HCT116 (cell line): Measurements from ENCODE around the gene DTD1. TPM values are rescaled to one million over a fixed set of nuclear protein-coding genes. Genes with fewer than 3 reads are reported as not detected.

Source experiments
- ATAC-seq: fragments of 200-7000 bp; cut with Tn5 transposase; 2 replicates; pipeline ENCODE4 v1.9.1; 2020; ENCODE audit warnings: mild to moderate bottlenecking, moderate library complexity
- BruUV-seq: library from RNA; stranded (reverse); fragments of 400-500 nt; replicated peaks from 2 replicates; lab custom pipeline; 2021; lab: Mats Ljungman, UMichigan
- CTCF ChIA-PET: fragments of 300-600 bp; sonication (Branson Sonifier 250); formaldehyde crosslinking; loops from one replicate; lab custom pipeline; 2021; ENCODE audit warnings: antibody characterized with exemption; lab: Charles Lee
- POLR2A ChIA-PET: fragments of 300-600, 350-600 bp; sonication (Branson Sonifier 250); formaldehyde crosslinking; loops from one replicate; lab custom pipeline; 2021; ENCODE audit warnings: antibody characterized with exemption; lab: Charles Lee
- RAD21 ChIA-PET, 2 experiments: fragments of 300-600 bp; sonication (Branson Sonifier 250); formaldehyde crosslinking; loops; one replicate each; lab custom pipeline; 2023; ENCODE audit warnings: low total read pairs in 2 of 2; ENCODE audit not compliant: uncharacterized antibody in 2 of 2, unreplicated experiment in 2 of 2, low non-redundant PET in 1 of 2; lab: Charles Lee
- DNase-seq: peaks from one replicate; pipeline ENCODE4 v3.0.0-alpha.2; 2010; ENCODE audit warnings: low read depth, low spot score
- H2AFZ ChIP-seq: fragments of 200-600 bp; shearing (Covaris generic), sonication (generic); 2 replicates; pipeline ENCODE4 v1.6.1; 2017; ENCODE audit warnings: low read depth, mixed run types, mixed read lengths, antibody characterized with exemption, low read length; ENCODE audit not compliant: poor library complexity, severe bottlenecking
- H3K27ac ChIP-seq: 2 replicates; pipeline ENCODE4 v1.5.1; 2012; ENCODE audit warnings: low read depth, low read length
- H3K27me3 ChIP-seq: fragments of 200-600 bp; sonication (generic); 2 replicates; pipeline ENCODE4 v1.6.1; 2016; ENCODE audit warnings: mixed run types, low read length, mixed read lengths; ENCODE audit not compliant: insufficient read depth
- H3K36me3 ChIP-seq, 2 experiments: fragments of 200-500 bp in 1 of 2; fragments of 200-600 bp in 1 of 2; sonication (Bioruptor generic) in 1 of 2; sonication (generic) in 1 of 2; 2 replicates each; pipeline versions ENCODE4 v1.5.1 to v1.6.1; 2014 to 2016; ENCODE audit warnings: low read length in 2 of 2, inconsistent platforms in 1 of 2, mixed read lengths in 1 of 2, mixed run types in 1 of 2; ENCODE audit not compliant: insufficient read depth in 2 of 2, control insufficient read depth in 1 of 2
- H3K4me1 ChIP-seq, 2 experiments: fragments of 200-600 bp in 1 of 2; sonication (generic) in 1 of 2; 2 replicates each; pipeline versions ENCODE4 v1.5.1 to v1.6.1; 2012 to 2017; ENCODE audit warnings: low read length in 2 of 2, inconsistent platforms in 1 of 2, mild to moderate bottlenecking in 1 of 2, mixed read lengths in 1 of 2, mixed run types in 1 of 2, moderate library complexity in 1 of 2; ENCODE audit not compliant: insufficient read depth in 2 of 2, control insufficient read depth in 1 of 2
- H3K4me2 ChIP-seq: fragments of 200-600 bp; sonication (generic); 2 replicates; pipeline ENCODE4 v1.6.1; 2017; ENCODE audit warnings: mixed run types, low read length, mixed read lengths
- H3K4me3 ChIP-seq, 2 experiments: fragments of 200-600 bp in 1 of 2; sonication (generic) in 1 of 2; replicated peaks in 1 of 2; 2 replicates each; pipeline ENCODE4 v1.5.1; 2011 to 2016; ENCODE audit warnings: low read length in 2 of 2, control low read depth in 1 of 2, low read depth in 1 of 2, mild to moderate bottlenecking in 1 of 2, mixed read lengths in 1 of 2, mixed run types in 1 of 2
- H3K79me2 ChIP-seq: fragments of 200-600 bp; sonication (generic); 2 replicates; pipeline ENCODE4 v1.6.1; 2017; ENCODE audit warnings: mild to moderate bottlenecking, mixed run types, low read length, moderate library complexity, mixed read lengths; ENCODE audit not compliant: insufficient read depth
- H3K9ac ChIP-seq: fragments of 200-600 bp; sonication (generic); 2 replicates; pipeline ENCODE4 v1.6.1; 2016; ENCODE audit warnings: low read length, mixed read lengths
- H3K9me2 ChIP-seq: fragments of 200-600 bp; sonication (generic), shearing (Covaris generic); 2 replicates; pipeline ENCODE4 v1.6.1; 2017; ENCODE audit warnings: mixed run types, mild to moderate bottlenecking, moderate library complexity; ENCODE audit not compliant: insufficient read depth
- H3K9me3 ChIP-seq, 2 experiments: fragments of 200-500 bp in 1 of 2; fragments of 200-600 bp in 1 of 2; sonication (Bioruptor generic) in 1 of 2; sonication (generic) in 1 of 2; 2 replicates each; pipeline ENCODE4 v1.6.1; 2014 to 2017; ENCODE audit warnings: low read length in 2 of 2, mixed read lengths in 2 of 2, inconsistent platforms in 1 of 2, low read depth in 1 of 2, mild to moderate bottlenecking in 1 of 2, mixed run types in 1 of 2, moderate library complexity in 1 of 2; ENCODE audit not compliant: control insufficient read depth in 1 of 2, insufficient read depth in 1 of 2
- H4K20me1 ChIP-seq: fragments of 200-600 bp; sonication (generic), shearing (Covaris generic); 2 replicates; pipeline ENCODE4 v1.6.1; 2017; ENCODE audit warnings: mixed run types, mild to moderate bottlenecking, moderate library complexity; ENCODE audit not compliant: insufficient read depth
- CBX3 ChIP-seq: IDR thresholded peaks from 2 replicates; pipeline ENCODE4 v1.6.1; 2012; ENCODE audit warnings: low read depth
- CEBPB ChIP-seq: IDR thresholded peaks from 2 replicates; pipeline ENCODE4 v1.6.1; 2012; ENCODE audit warnings: low read depth
- EGR1 ChIP-seq: IDR thresholded peaks from 2 replicates; pipeline ENCODE4 v1.6.1; 2012; ENCODE audit warnings: low read depth
- EZH2 ChIP-seq: fragments of 200-600 bp; sonication (generic); IDR thresholded peaks from 2 replicates; pipeline ENCODE4 v1.6.1; 2017; ENCODE audit warnings: antibody characterized with exemption, mixed run types
- EZH2phosphoT487 ChIP-seq: fragments of 200-600 bp; IDR thresholded peaks from 2 replicates; pipeline ENCODE4 v1.6.1; 2018; ENCODE audit warnings: antibody characterized with exemption, borderline replicate concordance
- JUND ChIP-seq: IDR thresholded peaks from 2 replicates; pipeline ENCODE4 v1.6.1; 2012
- TCF7L2 ChIP-seq: IDR thresholded peaks from 2 replicates; pipeline ENCODE4 v1.7.0; 2011; ENCODE audit warnings: borderline replicate concordance, inconsistent platforms; ENCODE audit not compliant: insufficient read depth, insufficient read length; ENCODE audit errors: extremely low read depth
- ZFX ChIP-seq: fragments of 450-650 bp; IDR thresholded peaks from 2 replicates; pipeline ENCODE4 v1.6.1; 2017
- intact Hi-C: fragments of 100-400 bp; cut with micrococcal nuclease; formaldehyde crosslinking; loops from 2 replicates; pipeline ENCODE4 v1.10.0; 2022
- total RNA-seq: library from RNA; stranded (reverse); gene quantifications from one replicate; pipeline ENCODE4 v1.2.1, GENCODE V29; 2021; ENCODE audit not compliant: unreplicated experiment
- TF ChIP-seq, protein P1 (sequence below): IDR thresholded peaks from 2 replicates; pipeline ENCODE4 v1.6.1; 2012

DTD1 gene
- total RNA-seq, 1 experiment from 2014 or later = 54.5 TPM

DNA sequence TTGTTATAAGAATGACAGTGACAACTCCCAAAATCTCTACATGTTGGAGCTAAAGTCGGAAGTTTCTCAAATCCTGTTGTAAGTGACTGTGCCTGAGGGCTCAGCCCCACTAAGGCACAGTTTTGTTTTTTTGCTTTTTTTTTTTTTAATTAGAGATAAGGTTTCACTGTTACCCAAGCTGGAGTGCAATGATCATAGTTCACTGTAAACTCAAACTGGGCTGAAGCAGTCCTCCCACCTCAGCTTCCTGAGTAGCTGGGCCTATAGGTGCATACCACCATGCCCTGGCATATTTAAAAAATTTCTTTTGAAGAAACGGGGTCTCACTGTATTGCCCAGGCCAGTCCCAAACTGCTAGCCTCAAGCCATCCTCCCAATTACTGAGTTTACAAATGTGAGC lies 96.9 kb downstream of the DTD1 start:
- no peak overlapping the region for H3K9ac ChIP-seq
- no peaks in the 10 kb centered on the region for H3K4me1 ChIP-seq
- no peaks in the 10 kb centered on the region for H3K36me3 ChIP-seq
- no peaks in the 10 kb centered on the region for H3K27me3 ChIP-seq
- no peaks in the 10 kb centered on the region for H3K9me2 ChIP-seq
- no peak for TF ChIP-seq CBX3
- TF ChIP-seq, protein P1, sequence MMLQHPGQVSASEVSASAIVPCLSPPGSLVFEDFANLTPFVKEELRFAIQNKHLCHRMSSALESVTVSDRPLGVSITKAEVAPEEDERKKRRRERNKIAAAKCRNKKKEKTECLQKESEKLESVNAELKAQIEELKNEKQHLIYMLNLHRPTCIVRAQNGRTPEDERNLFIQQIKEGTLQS = no peak
- TF ChIP-seq EZH2 = no peak
- no peak for TF ChIP-seq ZFX
- no peak for DNase-seq
- ChIA-PET POLR2A (no interaction called here), CTCF (no interaction called here), RAD21 (no interaction called here)
- no peak overlapping the region for H2AFZ ChIP-seq
- ATAC-seq = no peak
- intact Hi-C loops = no loop called here
- BruUV-seq = no TSS peak
- no peaks in the 10 kb centered on the region for H3K9me3 ChIP-seq
- H3K27ac ChIP-seq = no peak overlapping the region
- no peaks in the 10 kb centered on the region for H3K79me2 ChIP-seq
- H4K20me1 ChIP-seq = no peaks in the 10 kb centered on the region
- no peak overlapping the region for H3K4me3 ChIP-seq
- H3K4me2 ChIP-seq = no peak overlapping the region

DNA sequence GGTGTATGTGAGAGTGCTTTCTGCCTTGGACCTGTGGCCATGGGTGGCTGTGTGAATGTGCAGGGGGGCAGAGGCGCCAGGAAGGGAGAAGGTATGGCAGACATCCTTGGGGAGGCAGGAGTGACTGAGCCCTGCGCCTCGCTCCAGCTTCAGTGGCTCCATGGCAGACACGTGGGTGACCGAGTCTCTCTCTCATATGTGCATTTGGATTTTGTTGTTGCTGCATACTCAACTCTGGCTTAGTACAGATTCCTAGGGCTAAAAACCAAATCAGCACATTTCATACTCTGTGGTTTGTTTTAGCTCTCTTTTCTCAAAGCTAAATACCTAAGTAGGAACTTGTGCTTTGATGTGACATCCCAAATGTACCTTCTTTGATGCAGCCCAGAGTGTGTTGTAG lies 97.6 kb downstream of the DTD1 start:
- H3K27me3 ChIP-seq = no peaks in the 10 kb centered on the region
- H3K79me2 ChIP-seq = no peaks in the 10 kb centered on the region
- H3K9me2 ChIP-seq = no peaks in the 10 kb centered on the region
- no peak for ATAC-seq
- no peak for TF ChIP-seq JUND
- no peak for TF ChIP-seq TCF7L2
- no peak for TF ChIP-seq EGR1
- no peak for TF ChIP-seq CEBPB
- TF ChIP-seq EZH2phosphoT487 = no peak
- H4K20me1 ChIP-seq = no peaks in the 10 kb centered on the region
- H3K4me2 ChIP-seq = no peak overlapping the region
- intact Hi-C loops = no loop called here
- no peak for DNase-seq
- H3K9ac ChIP-seq = no peak overlapping the region
- H3K4me3 ChIP-seq = no peak overlapping the region
- RAD21 ChIA-PET = no interaction called here
- H3K27ac ChIP-seq = no peak overlapping the region
- no TSS peak for BruUV-seq
- H3K4me1 ChIP-seq = no peaks in the 10 kb centered on the region
- H2AFZ ChIP-seq = no peak overlapping the region
- POLR2A ChIA-PET = no interaction called here
- CTCF ChIA-PET = no interaction called here
- no peaks in the 10 kb centered on the region for H3K9me3 ChIP-seq
- no peaks in the 10 kb centered on the region for H3K36me3 ChIP-seq
